SK-N-SH treated with all-trans-retinoic acid at 6 μM for 48 hours (cell line): ENCODE results near the gene ABI1.

Source experiments
- BACH2 ChIP-seq: fragments of 250-450 bp; sonication (Bioruptor Pico); IDR thresholded peaks from 2 replicates; pipeline ENCODE4 v1.9.0; 2021; ENCODE audit warnings: mild to moderate bottlenecking, borderline replicate concordance
- ESRRG ChIP-seq: fragments of 250-450 bp; sonication (Bioruptor Pico); IDR thresholded peaks from 2 replicates; pipeline ENCODE4 v1.6.1; 2021; ENCODE audit warnings: mild to moderate bottlenecking
- POU6F1 ChIP-seq: fragments of 250-450 bp; sonication (Bioruptor Pico); IDR thresholded peaks from 2 replicates; pipeline ENCODE4 v1.8.0; 2021; ENCODE audit warnings: low read depth, mild to moderate bottlenecking, moderate library complexity, borderline replicate concordance
- TOX ChIP-seq: fragments of 250-450 bp; sonication (Bioruptor Pico); IDR thresholded peaks from 2 replicates; pipeline ENCODE4 v1.8.0; 2021; ENCODE audit warnings: mild to moderate bottlenecking, moderate library complexity, borderline replicate concordance
- ZFP3 ChIP-seq: fragments of 250-450 bp; sonication (Bioruptor Pico); IDR thresholded peaks from 2 replicates; pipeline ENCODE4 v1.5.0; 2020; ENCODE audit warnings: mild to moderate bottlenecking, moderate library complexity
- ZNF565 ChIP-seq: fragments of 450-650 bp; formaldehyde crosslinking; conservative IDR thresholded peaks from 2 replicates; pipeline ENCODE4 v1.5.0; 2020; ENCODE audit warnings: low read depth, mild to moderate bottlenecking, moderate library complexity
- ZNF70 ChIP-seq: fragments of 450-650 bp; formaldehyde crosslinking; IDR thresholded peaks from 2 replicates; pipeline ENCODE4 v1.5.0; 2020; ENCODE audit warnings: mild to moderate bottlenecking, moderate library complexity
- ZNF8 ChIP-seq: fragments of 450-650 bp; formaldehyde crosslinking; IDR thresholded peaks from 2 replicates; pipeline ENCODE4 v1.5.0; 2020; ENCODE audit warnings: mild to moderate bottlenecking, moderate library complexity
- TF ChIP-seq, protein P1 (sequence below): fragments of 250-450 bp; sonication (Bioruptor Pico); IDR thresholded peaks from 2 replicates; pipeline ENCODE4 v1.5.1; 2020; ENCODE audit warnings: low read depth, mild to moderate bottlenecking, moderate library complexity
- TF ChIP-seq, protein P2 (sequence below): fragments of 250-450 bp; sonication (Bioruptor Pico); IDR thresholded peaks from 2 replicates; pipeline ENCODE4 v1.5.0; 2020; ENCODE audit warnings: mild to moderate bottlenecking, moderate library complexity

DNA sequence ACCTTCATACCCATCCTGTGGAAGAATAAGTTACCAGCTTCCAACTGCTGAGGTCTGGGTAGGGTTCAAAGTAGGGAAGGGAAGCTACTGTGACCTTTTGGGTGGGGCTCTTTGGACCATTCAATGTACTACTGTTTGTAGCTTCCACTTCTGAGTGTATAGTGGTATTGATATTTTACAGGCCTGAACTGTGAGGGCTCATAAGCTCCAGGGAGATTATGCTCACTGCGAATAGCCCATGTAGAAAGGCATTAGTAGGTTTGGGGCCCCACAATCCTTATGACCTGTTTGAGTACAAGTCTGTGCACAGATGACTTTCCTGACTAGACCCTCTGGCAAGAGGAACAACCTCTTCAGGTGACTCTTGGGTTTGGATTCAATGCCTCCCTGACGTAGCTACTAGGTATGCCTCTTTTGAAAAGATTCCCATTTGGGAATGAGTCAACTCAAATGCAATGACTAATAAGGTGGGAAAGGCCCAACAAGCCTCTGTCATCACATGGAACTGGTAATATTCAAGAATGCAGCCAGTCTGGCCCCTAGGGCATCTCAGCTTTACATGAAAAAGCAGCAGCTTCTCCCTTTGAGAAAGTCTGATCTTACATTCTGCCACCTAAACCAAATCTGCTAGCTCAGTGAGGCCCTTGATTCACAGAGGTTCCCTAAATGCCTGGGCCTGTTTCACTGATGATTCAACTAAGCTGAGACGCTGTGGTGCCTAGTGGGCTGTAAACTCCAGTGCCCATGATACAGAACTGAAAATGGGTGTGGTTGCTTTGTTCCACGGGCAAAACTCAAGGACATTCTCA is 79.8 kb downstream of the ABI1 start:
- TF ChIP-seq ZNF8 (CRISPR knock-in tag) (no peak), POU6F1 (no peak), ZFP3 (no peak), BACH2 (CRISPR knock-in tag) (no peak), TOX (CRISPR knock-in tag) (no peak), ZNF70 (CRISPR knock-in tag) (no peak), ESRRG (no peak), ZNF565 (no peak)
- TF ChIP-seq, protein P1, sequence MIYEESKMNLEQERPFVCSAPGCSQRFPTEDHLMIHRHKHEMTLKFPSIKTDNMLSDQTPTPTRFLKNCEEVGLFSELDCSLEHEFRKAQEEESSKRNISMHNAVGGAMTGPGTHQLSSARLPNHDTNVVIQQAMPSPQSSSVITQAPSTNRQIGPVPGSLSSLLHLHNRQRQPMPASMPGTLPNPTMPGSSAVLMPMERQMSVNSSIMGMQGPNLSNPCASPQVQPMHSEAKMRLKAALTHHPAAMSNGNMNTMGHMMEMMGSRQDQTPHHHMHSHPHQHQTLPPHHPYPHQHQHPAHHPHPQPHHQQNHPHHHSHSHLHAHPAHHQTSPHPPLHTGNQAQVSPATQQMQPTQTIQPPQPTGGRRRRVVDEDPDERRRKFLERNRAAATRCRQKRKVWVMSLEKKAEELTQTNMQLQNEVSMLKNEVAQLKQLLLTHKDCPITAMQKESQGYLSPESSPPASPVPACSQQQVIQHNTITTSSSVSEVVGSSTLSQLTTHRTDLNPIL (CRISPR knock-in tag), result no peak
- TF ChIP-seq, protein P2, sequence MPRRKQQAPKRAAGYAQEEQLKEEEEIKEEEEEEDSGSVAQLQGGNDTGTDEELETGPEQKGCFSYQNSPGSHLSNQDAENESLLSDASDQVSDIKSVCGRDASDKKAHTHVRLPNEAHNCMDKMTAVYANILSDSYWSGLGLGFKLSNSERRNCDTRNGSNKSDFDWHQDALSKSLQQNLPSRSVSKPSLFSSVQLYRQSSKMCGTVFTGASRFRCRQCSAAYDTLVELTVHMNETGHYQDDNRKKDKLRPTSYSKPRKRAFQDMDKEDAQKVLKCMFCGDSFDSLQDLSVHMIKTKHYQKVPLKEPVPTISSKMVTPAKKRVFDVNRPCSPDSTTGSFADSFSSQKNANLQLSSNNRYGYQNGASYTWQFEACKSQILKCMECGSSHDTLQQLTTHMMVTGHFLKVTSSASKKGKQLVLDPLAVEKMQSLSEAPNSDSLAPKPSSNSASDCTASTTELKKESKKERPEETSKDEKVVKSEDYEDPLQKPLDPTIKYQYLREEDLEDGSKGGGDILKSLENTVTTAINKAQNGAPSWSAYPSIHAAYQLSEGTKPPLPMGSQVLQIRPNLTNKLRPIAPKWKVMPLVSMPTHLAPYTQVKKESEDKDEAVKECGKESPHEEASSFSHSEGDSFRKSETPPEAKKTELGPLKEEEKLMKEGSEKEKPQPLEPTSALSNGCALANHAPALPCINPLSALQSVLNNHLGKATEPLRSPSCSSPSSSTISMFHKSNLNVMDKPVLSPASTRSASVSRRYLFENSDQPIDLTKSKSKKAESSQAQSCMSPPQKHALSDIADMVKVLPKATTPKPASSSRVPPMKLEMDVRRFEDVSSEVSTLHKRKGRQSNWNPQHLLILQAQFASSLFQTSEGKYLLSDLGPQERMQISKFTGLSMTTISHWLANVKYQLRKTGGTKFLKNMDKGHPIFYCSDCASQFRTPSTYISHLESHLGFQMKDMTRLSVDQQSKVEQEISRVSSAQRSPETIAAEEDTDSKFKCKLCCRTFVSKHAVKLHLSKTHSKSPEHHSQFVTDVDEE (CRISPR knock-in tag), result no peak
